Breast epithelium (tissue), 4 donors: Measurements from ENCODE around the gene CPEB3. TPM values are rescaled to one million over a fixed set of nuclear protein-coding genes. Genes with fewer than 3 reads are reported as not detected.
A peak's percentile ranks its signal among the peaks of the same experiment; 100 is the strongest.

Source experiments
- DNase-seq, 2 donors: peaks; one replicate each; pipeline ENCODE4 v3.0.0-alpha.2; 2019; ENCODE audit warnings: low spot score in 2 of 2
- H3K27ac ChIP-seq, 2 donors: fragments of 200-600 bp; sonication (generic) in 1 of 2; one replicate each; pipeline ENCODE4 v1.5.1; 2016 to 2019; ENCODE audit warnings: mild to moderate bottlenecking in 1 of 2
- H3K27me3 ChIP-seq, 2 donors: fragments of 200-600 bp; sonication (generic) in 1 of 2; one replicate each; pipeline versions ENCODE4 v1.5.1 to v1.6.0; 2017 to 2019; ENCODE audit warnings: control low read depth in 1 of 2, mild to moderate bottlenecking in 1 of 2
- H3K36me3 ChIP-seq: fragments of 200-600 bp; one replicate; pipeline ENCODE4 v1.5.1; 2019
- H3K4me1 ChIP-seq, 2 donors: fragments of 200-600 bp; sonication (generic); one replicate each; pipeline ENCODE4 v1.5.1; 2016 to 2019; ENCODE audit warnings: control low read depth in 1 of 2
- H3K4me3 ChIP-seq, 3 donors: fragments of 200-600 bp; sonication (generic); 1 replicate in 2 of 3; 2 replicates in 1 of 3; pipeline ENCODE4 v1.5.1; 2016 to 2019; ENCODE audit warnings: mild to moderate bottlenecking in 3 of 3, moderate library complexity in 2 of 3
- H3K9me3 ChIP-seq, 2 donors: fragments of 200-600 bp; sonication (generic) in 1 of 2; one replicate each; pipeline ENCODE4 v1.5.1; 2016 to 2019; ENCODE audit warnings: control low read depth in 1 of 2
- CTCF ChIP-seq, 3 donors: fragments of 450-650 bp; IDR thresholded peaks; one replicate each; pipeline ENCODE4 v1.5.1; 2016 to 2017; ENCODE audit warnings: antibody characterized with exemption in 3 of 3, mild to moderate bottlenecking in 3 of 3, moderate library complexity in 3 of 3
- POLR2A ChIP-seq: fragments of 450-650 bp; IDR thresholded peaks from one replicate; pipeline ENCODE4 v1.6.1; 2016; ENCODE audit warnings: antibody characterized with exemption, mild to moderate bottlenecking, moderate library complexity
- POLR2AphosphoS5 ChIP-seq, 3 donors: sonication (generic); formaldehyde crosslinking; IDR thresholded peaks; one replicate each; pipeline ENCODE4 v1.6.1; 2017; ENCODE audit warnings: antibody characterized with exemption in 3 of 3
- intact Hi-C: fragments of 100-400 bp; cut with DNase I; formaldehyde crosslinking; loops from one replicate; pipeline ENCODE4 v1.15.1; 2023; ENCODE audit warnings: low total_unique reads
- total RNA-seq, 3 donors: library from RNA; depleted of rRNA; stranded (reverse); fragments of >200 nt; gene quantifications; one replicate each; pipeline ENCODE4 v1.1.0, GENCODE V29; 2016

CPEB3 gene
- total RNA-seq, 3 donors from 2014 or later = 3.8 to 12.1 (median 5.2) TPM

- Histone ChIP-seq H3K9me3 (no peaks in the 10 kb centered on the region), H3K36me3 (no peaks in the 10 kb centered on the region), H3K4me3 (peak overlapping the region; percentile 80 to 93 (median 81)), H3K27ac (peak overlapping the region; percentile 95 to 96), H3K4me1 (peaks cover 0 to 3% of the 10 kb centered on the region in 2 donors), H3K27me3 (no peaks in the 10 kb centered on the region)
- peak; percentile 37 to 65 for DNase-seq
- TF ChIP-seq CTCF (IDR thresholded peaks at IDR 0.05) (no peak), POLR2AphosphoS5 (IDR thresholded peaks at IDR 0.05) (no peak), POLR2A (no peak)
- intact Hi-C loops = loop anchor here (10.0 kb wide), 1 partner anchor 85 kb away; no protein-coding TSS in a partner anchor
Measured at GRCh38 chr10:92290076-92290836, 622 bp downstream of the CPEB3 start.

- H3K9me3 ChIP-seq = no peaks in the 10 kb centered on the region
- no peak for DNase-seq
- no peak overlapping the region for H3K4me3 ChIP-seq
- intact Hi-C loops = no loop called here
- TF ChIP-seq POLR2A (no peak), POLR2AphosphoS5 (IDR thresholded peaks at IDR 0.05) (no peak), CTCF (IDR thresholded peaks at IDR 0.05) (no peak)
- no peak overlapping the region for H3K27ac ChIP-seq
- H3K27me3 ChIP-seq = no peaks in the 10 kb centered on the region
- no peaks in the 10 kb centered on the region for H3K36me3 ChIP-seq
- no peaks in the 10 kb centered on the region for H3K4me1 ChIP-seq
Measured at GRCh38 chr10:92284112-92284704, 6.7 kb downstream of the CPEB3 start.

DNA sequence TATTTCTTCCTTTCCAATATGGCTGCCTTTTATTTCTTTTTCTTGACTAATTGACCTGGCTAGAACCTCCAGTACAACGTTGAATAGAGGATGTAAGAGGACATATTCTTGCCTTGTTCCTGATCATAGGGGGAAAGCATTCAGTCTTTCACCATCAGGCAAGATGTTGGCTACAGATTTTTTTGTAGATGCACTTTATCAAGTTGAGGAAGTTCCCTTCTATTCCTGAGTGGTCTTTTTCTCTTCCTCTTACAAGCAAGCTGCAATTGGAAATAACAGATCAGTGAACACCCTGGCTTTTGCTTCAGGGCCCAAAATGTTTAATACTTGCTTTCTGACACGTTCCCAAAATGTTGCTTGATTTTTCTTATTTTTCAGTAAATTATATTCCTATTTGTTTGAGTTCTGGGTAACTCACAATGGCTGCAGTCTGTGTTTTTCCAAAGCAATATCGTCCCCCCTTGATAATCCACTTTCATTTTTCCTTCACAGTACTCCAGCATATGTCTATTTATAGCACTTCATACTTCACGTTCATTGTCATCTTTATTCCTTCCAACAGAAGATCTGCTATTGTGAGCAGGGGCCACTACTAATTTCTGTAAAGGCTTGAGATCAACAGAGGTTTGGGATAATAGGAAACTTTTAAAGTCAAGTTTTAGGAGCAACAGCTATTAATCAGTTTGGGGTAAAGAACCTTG lies 11.7 kb downstream of the CPEB3 start:
- H3K9me3 ChIP-seq = no peaks in the 10 kb centered on the region
- intact Hi-C loops = loop anchor here (10.0 kb wide), 1 partner anchor 274 kb away; no protein-coding TSS in a partner anchor
- no peaks in the 10 kb centered on the region for H3K36me3 ChIP-seq
- no peaks in the 10 kb centered on the region for H3K4me1 ChIP-seq
- H3K27me3 ChIP-seq = no peaks in the 10 kb centered on the region
- no peak overlapping the region for H3K27ac ChIP-seq
- DNase-seq = no peak
- no peak overlapping the region for H3K4me3 ChIP-seq
- TF ChIP-seq POLR2AphosphoS5 (IDR thresholded peaks at IDR 0.05) = no peak

DNA sequence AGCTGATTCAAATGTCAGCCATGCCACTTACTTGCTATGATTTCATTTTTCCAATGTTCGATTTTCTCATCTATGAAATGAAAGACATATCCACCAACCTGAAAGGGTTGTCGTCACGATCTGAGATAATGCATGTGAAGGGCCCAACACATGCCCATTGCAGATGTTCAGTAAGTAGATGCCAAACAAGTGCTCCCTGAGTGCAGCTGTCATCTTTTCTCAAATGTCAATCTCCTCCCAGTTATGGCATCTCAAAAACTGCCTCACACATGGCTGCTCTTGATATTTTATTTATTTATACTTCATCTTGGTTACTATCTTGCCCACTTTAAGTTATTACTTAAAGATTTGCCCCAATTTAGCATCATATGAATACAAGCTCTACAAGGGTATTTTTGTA lies 16.8 kb downstream of the CPEB3 start:
- no peaks in the 10 kb centered on the region for H3K9me3 ChIP-seq
- TF ChIP-seq CTCF (IDR thresholded peaks at IDR 0.05) (no peak), POLR2AphosphoS5 (IDR thresholded peaks at IDR 0.05) (no peak), POLR2A (no peak)
- H3K36me3 ChIP-seq = no peaks in the 10 kb centered on the region
- intact Hi-C loops = loop anchor here (10.0 kb wide), 1 partner anchor 269 kb away; no protein-coding TSS in a partner anchor
- no peaks in the 10 kb centered on the region for H3K27me3 ChIP-seq
- no peak overlapping the region for H3K27ac ChIP-seq
- H3K4me1 ChIP-seq = no peaks in the 10 kb centered on the region
- no peak for DNase-seq
- no peak overlapping the region for H3K4me3 ChIP-seq

- no peak for TF ChIP-seq POLR2A
- no peak for TF ChIP-seq CTCF (IDR thresholded peaks at IDR 0.05)
- no peak for TF ChIP-seq POLR2AphosphoS5 (IDR thresholded peaks at IDR 0.05)
- Histone ChIP-seq H3K27me3 (no peaks in the 10 kb centered on the region), H3K27ac (no peak overlapping the region), H3K4me1 (no peaks in the 10 kb centered on the region), H3K4me3 (no peak overlapping the region), H3K9me3 (no peaks in the 10 kb centered on the region), H3K36me3 (no peaks in the 10 kb centered on the region)
- DNase-seq = no peak
- intact Hi-C loops = no loop called here
Measured at GRCh38 chr10:92268748-92269147, 22.1 kb downstream of the CPEB3 start.
